ENCODE measurements around the gene RPP25L.

DNA sequence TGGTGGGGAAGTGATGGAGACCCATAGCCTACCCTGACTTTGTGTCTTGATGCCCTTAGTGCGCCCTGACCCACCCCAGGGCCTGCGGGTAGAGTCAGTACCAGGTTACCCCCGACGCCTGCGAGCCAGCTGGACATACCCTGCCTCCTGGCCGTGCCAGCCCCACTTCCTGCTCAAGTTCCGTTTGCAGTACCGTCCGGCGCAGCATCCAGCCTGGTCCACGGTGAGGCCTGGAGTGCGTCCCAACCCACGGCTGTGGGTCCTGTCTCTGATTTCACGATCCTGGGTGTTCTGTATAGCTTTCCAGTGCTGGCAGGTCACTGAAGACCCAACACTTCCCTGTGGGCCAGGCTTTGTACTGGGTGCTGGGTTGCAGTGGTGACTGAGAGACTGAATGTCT, 46.6 kb upstream of the RPP25L start:
- TF ChIP-seq POLR2A (IDR thresholded peaks at IDR 0.05) = no peak
- TF ChIP-seq, protein P1, sequence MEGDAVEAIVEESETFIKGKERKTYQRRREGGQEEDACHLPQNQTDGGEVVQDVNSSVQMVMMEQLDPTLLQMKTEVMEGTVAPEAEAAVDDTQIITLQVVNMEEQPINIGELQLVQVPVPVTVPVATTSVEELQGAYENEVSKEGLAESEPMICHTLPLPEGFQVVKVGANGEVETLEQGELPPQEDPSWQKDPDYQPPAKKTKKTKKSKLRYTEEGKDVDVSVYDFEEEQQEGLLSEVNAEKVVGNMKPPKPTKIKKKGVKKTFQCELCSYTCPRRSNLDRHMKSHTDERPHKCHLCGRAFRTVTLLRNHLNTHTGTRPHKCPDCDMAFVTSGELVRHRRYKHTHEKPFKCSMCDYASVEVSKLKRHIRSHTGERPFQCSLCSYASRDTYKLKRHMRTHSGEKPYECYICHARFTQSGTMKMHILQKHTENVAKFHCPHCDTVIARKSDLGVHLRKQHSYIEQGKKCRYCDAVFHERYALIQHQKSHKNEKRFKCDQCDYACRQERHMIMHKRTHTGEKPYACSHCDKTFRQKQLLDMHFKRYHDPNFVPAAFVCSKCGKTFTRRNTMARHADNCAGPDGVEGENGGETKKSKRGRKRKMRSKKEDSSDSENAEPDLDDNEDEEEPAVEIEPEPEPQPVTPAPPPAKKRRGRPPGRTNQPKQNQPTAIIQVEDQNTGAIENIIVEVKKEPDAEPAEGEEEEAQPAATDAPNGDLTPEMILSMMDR (IDR thresholded peaks at IDR 0.05) = no peak
